HPDE6-E6E7 (cell line): ENCODE measurements around the gene DPH5.
"Not testable (repeated sequence)": the region's sequence is repeated elsewhere in the genome, so short reads cannot be mapped to it uniquely, and the experiment has no call there.

Experiments used
- DNase-seq: peaks from one replicate; pipeline ENCODE4 v3.0.0; 2011; ENCODE audit warnings: missing footprints; ENCODE audit errors: extremely low spot score

Gene DPH5

DNA sequence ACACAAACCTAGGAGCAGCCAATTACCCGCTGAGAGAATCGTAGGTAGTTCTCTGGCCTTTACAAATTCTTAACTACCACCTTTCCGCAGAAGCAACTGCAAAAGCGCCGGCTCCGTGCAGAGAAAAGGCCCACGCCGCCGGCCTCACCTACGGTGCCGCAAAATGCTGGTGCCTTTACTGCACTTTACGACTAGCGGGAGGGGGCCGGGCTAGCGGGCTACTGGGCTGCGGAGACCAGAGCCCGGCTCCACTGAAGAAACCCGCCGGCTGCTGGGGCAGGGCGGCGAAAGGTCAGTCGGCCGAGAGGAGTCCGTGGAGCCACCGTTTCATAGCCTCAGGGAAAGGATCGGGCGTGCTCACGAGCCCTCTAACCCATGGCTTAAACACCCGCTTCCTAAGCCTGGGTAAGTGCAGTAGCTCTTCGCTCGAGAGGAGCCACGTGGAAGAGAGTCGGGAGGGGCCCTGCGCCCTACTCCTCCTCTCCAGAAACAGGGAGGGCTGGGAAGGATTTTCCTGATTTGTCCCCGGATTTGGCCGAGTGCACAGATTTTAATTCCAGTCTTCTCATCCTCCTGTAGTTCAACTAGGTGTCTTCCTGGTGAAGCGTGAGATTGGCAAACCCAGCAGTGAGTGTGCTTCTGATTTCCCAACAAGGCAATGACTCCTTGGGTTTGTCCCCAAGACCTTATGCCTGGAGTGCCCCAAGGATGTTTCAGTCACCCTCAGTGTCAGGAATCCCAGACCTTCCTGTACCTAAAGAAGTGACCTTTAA is at the start of gene DPH5:
Gene DPH5 (minus strand): TSS at position 128 of the 773 bp plus-strand sequence. CDS start 341 bp downstream, outside the sequence.
- DNase-seq = peak; percentile 68

- DNase-seq = no peak
Measured at GRCh38 chr1:101073836-101074235, 48.3 kb upstream of the DPH5 start.

- no peak for DNase-seq
Measured at GRCh38 chr1:101071470-101071891, 45.9 kb upstream of the DPH5 start.

DNA sequence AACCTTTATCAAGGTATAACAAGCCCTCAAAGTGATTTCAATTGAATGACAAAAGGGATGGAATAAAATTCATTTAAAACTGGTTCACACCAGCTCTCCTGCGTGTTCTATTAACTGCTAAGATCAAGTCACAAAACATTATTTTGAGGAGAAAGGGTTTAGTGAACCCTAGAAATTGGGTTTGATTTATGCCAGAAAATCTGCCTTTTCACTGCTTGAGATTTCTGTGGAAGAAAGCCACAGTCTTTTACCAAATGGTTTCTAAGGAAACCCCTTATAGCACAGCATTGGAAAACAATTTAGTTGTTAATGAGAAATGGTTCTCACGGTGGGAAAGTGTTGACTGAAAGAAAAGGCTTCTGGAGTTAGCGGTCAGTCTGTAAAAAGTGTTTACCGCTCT is 43.6 kb upstream of the DPH5 start:
- DNase-seq = no peak

DNA sequence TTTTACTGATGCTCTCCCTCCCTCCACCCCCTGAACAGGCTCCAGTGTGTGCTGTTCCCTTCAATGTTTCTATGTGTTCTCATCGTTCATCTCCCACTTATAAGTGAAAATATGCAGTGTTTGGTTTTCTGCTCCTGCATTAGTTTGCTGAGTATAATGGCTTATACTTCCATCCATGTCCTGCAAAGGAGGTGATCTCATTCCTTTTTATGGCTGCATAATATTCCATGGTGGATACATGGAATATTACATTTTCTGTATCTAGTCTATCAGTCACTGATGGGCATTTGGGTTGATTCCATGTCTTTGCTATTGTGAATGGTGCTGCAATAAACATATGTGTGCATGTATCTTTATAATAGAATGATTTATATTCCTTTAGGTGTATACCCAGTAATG is 41.4 kb upstream of the DPH5 start:
- DNase-seq = not testable (repeated sequence)

DNA sequence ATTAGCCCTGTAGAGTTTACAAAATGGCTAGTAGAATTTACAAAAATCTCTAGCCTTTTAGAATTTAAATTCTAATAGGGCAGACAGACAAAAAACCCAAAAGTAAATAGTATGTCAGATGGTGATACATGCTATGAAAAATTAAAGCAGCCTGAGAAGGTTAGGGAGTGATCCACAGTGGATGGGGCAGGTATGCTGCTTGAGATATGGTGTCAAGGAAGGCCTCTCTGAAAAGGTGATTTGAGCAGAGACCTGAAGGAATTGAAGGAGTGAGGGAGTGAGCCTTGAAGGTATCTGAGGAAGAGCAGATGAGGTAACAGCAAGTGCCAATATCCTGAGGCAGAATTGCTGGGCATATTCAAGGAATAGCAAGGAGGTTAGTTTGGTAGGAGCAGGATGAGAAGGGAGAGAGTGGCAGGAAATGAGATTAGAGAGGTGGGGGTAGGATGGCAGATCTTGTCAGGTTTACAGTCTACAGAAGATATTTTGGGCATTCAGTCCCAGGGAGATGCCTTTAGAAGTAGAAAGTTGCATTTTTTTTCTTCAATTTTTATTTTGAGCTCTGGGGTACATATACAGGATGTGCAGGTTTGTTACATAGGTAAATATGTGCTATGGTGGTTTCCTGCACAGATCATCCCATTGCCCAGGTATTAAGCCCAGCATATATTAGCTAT is 40.8 kb upstream of the DPH5 start:
- DNase-seq = no peak

DNA sequence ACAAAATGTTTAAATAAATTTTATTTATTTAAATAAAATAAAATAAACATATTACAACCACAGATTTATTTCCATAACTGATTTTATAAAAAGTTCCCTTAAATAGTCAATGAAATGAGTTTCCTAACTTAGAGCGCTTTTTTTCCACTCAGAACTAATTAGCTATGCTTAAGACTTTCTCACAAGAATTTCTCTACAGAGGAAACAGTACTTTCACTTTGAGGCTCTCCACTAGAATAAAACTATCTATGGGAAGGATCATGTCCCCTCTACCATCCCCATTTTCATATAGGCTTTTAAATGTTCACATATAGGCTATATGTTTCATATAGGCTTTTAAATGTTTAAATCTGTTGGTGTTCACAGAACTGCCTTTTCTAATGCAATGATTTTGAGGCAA is 40.0 kb upstream of the DPH5 start:
- no peak for DNase-seq

- DNase-seq = no peak
Measured at GRCh38 chr1:101064697-101065096, 39.1 kb upstream of the DPH5 start.

DNA sequence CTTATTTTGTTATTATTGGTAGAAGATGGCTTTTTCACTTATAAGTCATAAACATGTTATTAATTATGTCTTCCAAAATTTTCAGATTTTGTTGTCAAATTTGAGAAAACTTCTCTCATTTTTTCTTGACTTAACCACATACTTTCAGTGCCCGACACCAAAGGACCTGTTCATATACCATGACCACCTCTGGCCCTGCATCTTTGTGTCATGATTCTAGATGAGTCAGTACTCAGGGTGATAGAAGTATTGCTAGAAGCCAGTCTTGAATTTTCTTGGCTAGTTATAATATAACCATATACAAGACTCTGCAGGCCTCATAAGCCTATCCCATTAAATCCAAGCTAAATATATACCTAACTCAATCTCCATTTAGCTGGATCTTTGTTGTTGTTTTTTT is 35.4 kb upstream of the DPH5 start:
- no peak for DNase-seq

DNA sequence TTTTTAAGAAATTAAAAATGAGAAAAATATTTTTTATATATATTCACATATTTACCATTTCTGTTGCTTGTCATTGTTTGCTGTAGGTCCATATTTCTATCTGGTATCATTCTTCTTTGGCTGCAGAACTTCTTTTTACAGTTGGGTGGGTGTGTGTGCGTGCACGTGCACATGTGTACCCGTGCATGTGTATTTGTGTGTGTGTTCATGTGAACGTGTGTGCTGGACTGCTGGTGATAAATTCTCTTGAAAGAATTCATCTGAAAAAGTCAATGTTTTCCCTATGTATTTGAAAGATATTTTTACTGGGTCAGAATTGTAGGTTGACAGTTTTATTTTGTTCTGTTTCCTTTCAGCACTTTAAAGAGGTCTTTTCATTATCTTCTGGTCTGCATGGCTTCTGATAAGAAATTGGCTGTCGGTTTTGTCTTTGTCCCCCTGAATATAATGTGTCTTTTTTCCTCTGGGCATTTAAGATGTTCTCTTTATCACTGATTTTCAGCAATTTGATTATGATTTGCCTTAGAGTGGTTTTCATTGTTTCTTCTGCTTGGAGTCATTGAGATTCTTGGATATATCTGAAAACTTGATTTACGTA is 34.5 kb upstream of the DPH5 start:
- no peak for DNase-seq

- DNase-seq = no peak
Measured at GRCh38 chr1:101055623-101056022, 30.0 kb upstream of the DPH5 start.

GRCh38 chr1:101051688-101052638 is 26.4 kb upstream of the DPH5 start:
- no peak for DNase-seq

- no peak for DNase-seq
Measured at GRCh38 chr1:101050869-101051268, 25.3 kb upstream of the DPH5 start.

GRCh38 chr1:101044749-101045148 is 19.2 kb upstream of the DPH5 start:
- DNase-seq = no peak

- DNase-seq = no peak
Measured at GRCh38 chr1:101044259-101044658, 18.7 kb upstream of the DPH5 start.

GRCh38 chr1:101043776-101044175 is 18.2 kb upstream of the DPH5 start:
- DNase-seq = no peak

DNA sequence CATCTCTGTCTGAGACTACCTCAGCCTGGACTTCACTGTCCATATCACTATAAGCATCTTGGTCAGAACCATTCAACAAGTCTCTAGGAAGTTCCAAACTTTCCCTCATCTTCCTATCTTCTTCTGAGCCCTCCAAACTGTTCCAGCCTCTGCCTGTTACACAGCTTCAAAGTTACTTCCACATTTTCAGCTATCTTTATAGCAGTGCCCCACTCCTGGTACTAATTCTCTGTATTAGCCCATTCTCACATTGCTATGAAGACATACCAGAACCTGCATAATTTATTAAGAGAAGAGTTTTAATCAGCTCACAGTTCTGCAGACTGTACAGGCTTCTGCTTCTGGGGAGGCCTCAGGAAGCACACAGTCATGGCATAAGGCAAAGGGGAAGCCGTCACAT is 15.7 kb upstream of the DPH5 start:
- no peak for DNase-seq

- no peak for DNase-seq
Measured at GRCh38 chr1:101040666-101041065, 15.1 kb upstream of the DPH5 start.

- no peak for DNase-seq
Measured at GRCh38 chr1:101039245-101039644, 13.7 kb upstream of the DPH5 start.

DNA sequence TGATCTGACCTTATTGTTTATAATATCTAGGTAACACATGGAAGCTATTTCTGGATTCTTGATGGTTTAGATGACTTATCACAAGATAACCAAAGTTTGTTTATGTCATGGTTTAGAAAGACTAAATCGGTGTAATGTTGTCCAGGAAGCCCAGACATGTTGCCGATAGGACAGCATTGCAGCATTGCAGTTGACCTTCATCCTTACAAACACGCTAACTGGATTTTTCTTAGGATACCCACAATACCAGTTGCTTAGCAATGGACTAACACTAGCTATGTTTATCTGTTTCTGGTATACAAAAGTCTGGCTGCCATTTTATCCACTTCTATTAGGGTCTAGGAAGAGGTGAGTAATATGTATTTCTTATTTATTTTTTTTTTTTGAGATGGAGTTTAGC is 11.7 kb upstream of the DPH5 start:
- no peak for DNase-seq

- no peak for DNase-seq
Measured at GRCh38 chr1:101033017-101033416, 7.4 kb upstream of the DPH5 start.

DNA sequence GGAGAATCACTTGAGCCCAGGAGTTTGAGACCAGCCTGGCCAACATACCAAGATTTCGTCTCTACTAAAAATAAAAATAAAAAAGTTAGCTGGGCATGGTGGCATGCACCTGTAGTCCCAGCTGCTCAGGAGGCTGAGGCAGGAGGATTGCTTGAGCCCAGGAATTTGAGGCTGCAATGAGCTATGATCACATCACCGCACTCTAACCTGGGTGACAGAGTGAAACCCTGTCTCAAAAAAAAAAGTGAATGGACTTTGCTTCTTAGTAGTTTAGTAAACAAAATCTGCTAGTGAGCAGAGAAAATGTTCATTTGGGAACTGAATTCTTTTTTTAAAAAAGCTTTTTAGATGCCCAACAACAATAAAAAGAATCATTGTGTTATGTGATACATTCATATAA is 6.5 kb upstream of the DPH5 start:
- DNase-seq = not testable (repeated sequence)
